Activated naive CD8-positive, alpha-beta T cell treated with anti-CD3 and anti-CD28 coated beads, Interleukin-2, amount 10 ng/mL, durations not matched to agents 7 days and 5 days (primary cell): ENCODE data around the gene KIF19. TPM values are rescaled to one million over a fixed set of nuclear protein-coding genes. Genes with fewer than 3 reads are reported as not detected.

ENCODE experiments used
- ATAC-seq: fragments of 150-1000 bp; cut with Tn5 transposase; one replicate; pipeline ENCODE4 v1.10.0; 2021; ENCODE audit warnings: low read depth, moderate library complexity
- POLR2A ChIA-PET: fragments of 350-600 bp; sonication (Branson Sonifier 250); formaldehyde crosslinking; loops from one replicate; lab custom pipeline; 2021; ENCODE audit warnings: antibody characterized with exemption; lab: Charles Lee
- DNase-seq: peaks from one replicate; pipeline ENCODE4 v3.0.0; 2021
- H3K27ac Mint-ChIP-seq: one replicate; pipeline ENCODE4 v1.8.0; 2022; ENCODE audit warnings: mild to moderate bottlenecking, mixed read lengths
- H3K27me3 Mint-ChIP-seq: one replicate; pipeline ENCODE4 v1.8.0; 2022; ENCODE audit warnings: mild to moderate bottlenecking, moderate library complexity, mixed read lengths
- H3K36me3 Mint-ChIP-seq: one replicate; pipeline ENCODE4 v1.8.0; 2021; ENCODE audit warnings: mild to moderate bottlenecking, mixed read lengths
- H3K4me1 Mint-ChIP-seq: one replicate; pipeline ENCODE4 v1.8.0; 2021; ENCODE audit warnings: mixed read lengths
- H3K4me3 Mint-ChIP-seq: one replicate; pipeline ENCODE4 v1.8.0; 2022; ENCODE audit warnings: mild to moderate bottlenecking, moderate library complexity, mixed read lengths
- H3K9me3 Mint-ChIP-seq: one replicate; pipeline ENCODE4 v1.8.0; 2021; ENCODE audit warnings: mixed read lengths
- total RNA-seq, 2 experiments: library from RNA; stranded (reverse); gene quantifications; one replicate each; pipeline ENCODE4 v1.2.3, GENCODE V29; 2021

KIF19 gene
- total RNA-seq, 2 experiments from 2014 or later = 0.61 to 0.91 TPM

GRCh38 chr17:74316220-74316619 lies 9.8 kb upstream of the KIF19 start:
- Mint-ChIP-seq H3K4me1 (no peaks in the 10 kb centered on the region), H3K9me3 (no peaks in the 10 kb centered on the region), H3K4me3 (no peak overlapping the region), H3K27me3 (no peaks in the 10 kb centered on the region), H3K36me3 (no peaks in the 10 kb centered on the region), H3K27ac (no peak overlapping the region)
- no peak for ATAC-seq
- POLR2A ChIA-PET = no interaction called here
- no peak for DNase-seq

GRCh38 chr17:74317071-74317470 lies 9.0 kb upstream of the KIF19 start:
- Mint-ChIP-seq H3K4me1 (no peaks in the 10 kb centered on the region), H3K4me3 (no peak overlapping the region), H3K27me3 (no peaks in the 10 kb centered on the region), H3K9me3 (no peaks in the 10 kb centered on the region), H3K27ac (no peak overlapping the region), H3K36me3 (no peaks in the 10 kb centered on the region)
- POLR2A ChIA-PET = no interaction called here
- ATAC-seq = no peak
- no peak for DNase-seq

- Mint-ChIP-seq H3K4me1 (no peaks in the 10 kb centered on the region), H3K27me3 (peaks cover 4% of the 10 kb centered on the region), H3K9me3 (no peaks in the 10 kb centered on the region), H3K27ac (no peak overlapping the region), H3K4me3 (no peak overlapping the region), H3K36me3 (no peaks in the 10 kb centered on the region)
- DNase-seq (no peak), ATAC-seq (no peak)
- POLR2A ChIA-PET = interaction anchor here (0.5 kb wide), 1 partner anchor 16 kb away, joined by 3 read pairs; no protein-coding TSS in a partner anchor
Measured at GRCh38 chr17:74318391-74318790, 7.6 kb upstream of the KIF19 start.

- H3K36me3 Mint-ChIP-seq = no peaks in the 10 kb centered on the region
- H3K9me3 Mint-ChIP-seq = no peaks in the 10 kb centered on the region
- DNase-seq (no peak), ATAC-seq (no peak)
- POLR2A ChIA-PET = no interaction called here
- H3K27me3 Mint-ChIP-seq = peaks cover 22% of the 10 kb centered on the region
- peaks cover 18% of the 10 kb centered on the region for H3K4me1 Mint-ChIP-seq
- no peak overlapping the region for H3K27ac Mint-ChIP-seq
- H3K4me3 Mint-ChIP-seq = no peak overlapping the region
Measured at GRCh38 chr17:74324521-74324920, 1.5 kb upstream of the KIF19 start.

GRCh38 chr17:74325376-74325742 lies 667 bp upstream of the KIF19 start:
- Mint-ChIP-seq H3K36me3 (no peaks in the 10 kb centered on the region), H3K9me3 (no peaks in the 10 kb centered on the region), H3K27me3 (peaks cover 22% of the 10 kb centered on the region), H3K4me1 (peaks cover 19% of the 10 kb centered on the region), H3K4me3 (peak overlapping the region; percentile 38), H3K27ac (no peak overlapping the region)
- ATAC-seq (no peak), DNase-seq (no peak)
- POLR2A ChIA-PET = no interaction called here

- DNase-seq = no peak
- H3K9me3 Mint-ChIP-seq = no peaks in the 10 kb centered on the region
- H3K27ac Mint-ChIP-seq = no peak overlapping the region
- no peaks in the 10 kb centered on the region for H3K36me3 Mint-ChIP-seq
- peaks cover 22% of the 10 kb centered on the region for H3K27me3 Mint-ChIP-seq
- ATAC-seq = no peak
- POLR2A ChIA-PET = no interaction called here
- peaks cover 19% of the 10 kb centered on the region for H3K4me1 Mint-ChIP-seq
- H3K4me3 Mint-ChIP-seq = peak overlapping the region; percentile 40
Measured at GRCh38 chr17:74326506-74326905, 480 bp downstream of the KIF19 start.

GRCh38 chr17:74328487-74328886 lies 2.5 kb downstream of the KIF19 start:
- no peak overlapping the region for H3K27ac Mint-ChIP-seq
- no peaks in the 10 kb centered on the region for H3K36me3 Mint-ChIP-seq
- H3K4me1 Mint-ChIP-seq = peaks cover 20% of the 10 kb centered on the region
- DNase-seq (no peak), ATAC-seq (no peak)
- no peaks in the 10 kb centered on the region for H3K9me3 Mint-ChIP-seq
- H3K27me3 Mint-ChIP-seq = peaks cover 18% of the 10 kb centered on the region
- H3K4me3 Mint-ChIP-seq = no peak overlapping the region
- POLR2A ChIA-PET = no interaction called here

GRCh38 chr17:74329378-74329777 lies 3.4 kb downstream of the KIF19 start:
- H3K27me3 Mint-ChIP-seq = peaks cover 12% of the 10 kb centered on the region
- ATAC-seq (no peak), DNase-seq (no peak)
- H3K27ac Mint-ChIP-seq = peak overlapping the region; percentile 58
- H3K9me3 Mint-ChIP-seq = no peaks in the 10 kb centered on the region
- H3K4me1 Mint-ChIP-seq = peaks cover 24% of the 10 kb centered on the region
- POLR2A ChIA-PET = no interaction called here
- no peak overlapping the region for H3K4me3 Mint-ChIP-seq
- no peaks in the 10 kb centered on the region for H3K36me3 Mint-ChIP-seq

GRCh38 chr17:74330446-74330845 lies 4.4 kb downstream of the KIF19 start:
- Mint-ChIP-seq H3K4me3 (no peak overlapping the region), H3K36me3 (no peaks in the 10 kb centered on the region), H3K4me1 (peaks cover 27% of the 10 kb centered on the region), H3K9me3 (no peaks in the 10 kb centered on the region), H3K27ac (no peak overlapping the region), H3K27me3 (peaks cover 4% of the 10 kb centered on the region)
- ATAC-seq (no peak), DNase-seq (no peak)
- POLR2A ChIA-PET = no interaction called here

- Mint-ChIP-seq H3K9me3 (no peaks in the 10 kb centered on the region), H3K4me1 (peaks cover 24% of the 10 kb centered on the region), H3K27me3 (peaks cover 3% of the 10 kb centered on the region), H3K4me3 (no peak overlapping the region), H3K27ac (no peak overlapping the region), H3K36me3 (no peaks in the 10 kb centered on the region)
- DNase-seq = no peak
- POLR2A ChIA-PET = no interaction called here
- ATAC-seq = no peak
Measured at GRCh38 chr17:74332017-74332650, 6.1 kb downstream of the KIF19 start.

GRCh38 chr17:74332763-74333283 lies 6.8 kb downstream of the KIF19 start:
- Mint-ChIP-seq H3K36me3 (no peaks in the 10 kb centered on the region), H3K27ac (no peak overlapping the region), H3K4me3 (no peak overlapping the region), H3K9me3 (no peaks in the 10 kb centered on the region), H3K27me3 (peaks cover 4% of the 10 kb centered on the region), H3K4me1 (peaks cover 24% of the 10 kb centered on the region)
- DNase-seq (no peak), ATAC-seq (no peak)
- POLR2A ChIA-PET = no interaction called here

- Mint-ChIP-seq H3K36me3 (no peaks in the 10 kb centered on the region), H3K4me1 (peaks cover 13% of the 10 kb centered on the region), H3K9me3 (no peaks in the 10 kb centered on the region), H3K4me3 (no peak overlapping the region), H3K27ac (no peak overlapping the region), H3K27me3 (peaks cover 4% of the 10 kb centered on the region)
- ATAC-seq (peak; percentile 51), DNase-seq (no peak)
- POLR2A ChIA-PET = interaction anchor here (0.6 kb wide), 1 partner anchor 17 kb away, joined by 3 read pairs; no protein-coding TSS in a partner anchor
Measured at GRCh38 chr17:74334393-74335039, 8.5 kb downstream of the KIF19 start.

- no peaks in the 10 kb centered on the region for H3K36me3 Mint-ChIP-seq
- no peak overlapping the region for H3K27ac Mint-ChIP-seq
- H3K4me3 Mint-ChIP-seq = no peak overlapping the region
- H3K27me3 Mint-ChIP-seq = peaks cover 4% of the 10 kb centered on the region
- peaks cover 12% of the 10 kb centered on the region for H3K4me1 Mint-ChIP-seq
- no peaks in the 10 kb centered on the region for H3K9me3 Mint-ChIP-seq
- no peak for ATAC-seq
- POLR2A ChIA-PET = no interaction called here
- no peak for DNase-seq
Measured at GRCh38 chr17:74335529-74336062, 9.6 kb downstream of the KIF19 start.

- no peaks in the 10 kb centered on the region for H3K36me3 Mint-ChIP-seq
- no peak overlapping the region for H3K27ac Mint-ChIP-seq
- DNase-seq (no peak), ATAC-seq (no peak)
- H3K9me3 Mint-ChIP-seq = no peaks in the 10 kb centered on the region
- peaks cover 4% of the 10 kb centered on the region for H3K27me3 Mint-ChIP-seq
- POLR2A ChIA-PET = no interaction called here
- peaks cover 12% of the 10 kb centered on the region for H3K4me1 Mint-ChIP-seq
- H3K4me3 Mint-ChIP-seq = no peak overlapping the region
Measured at GRCh38 chr17:74336307-74336706, 10.3 kb downstream of the KIF19 start.
